GM23248 (cell line): ENCODE data around the gene MEGF9.

Experiments used
- EZH2 ChIP-seq: fragments of 200-600 bp; sonication (generic); IDR thresholded peaks from 2 replicates; pipeline ENCODE4 v1.6.1; 2018; ENCODE audit warnings: antibody characterized with exemption, mild to moderate bottlenecking; ENCODE audit not compliant: insufficient read depth, poor library complexity, severe bottlenecking
- EZH2phosphoT487 ChIP-seq: fragments of 200-600 bp; sonication (generic); IDR thresholded peaks from 2 replicates; pipeline ENCODE4 v1.6.1; 2018; ENCODE audit warnings: antibody characterized with exemption, moderate library complexity, mild to moderate bottlenecking, low read depth; ENCODE audit not compliant: insufficient read depth

DNA sequence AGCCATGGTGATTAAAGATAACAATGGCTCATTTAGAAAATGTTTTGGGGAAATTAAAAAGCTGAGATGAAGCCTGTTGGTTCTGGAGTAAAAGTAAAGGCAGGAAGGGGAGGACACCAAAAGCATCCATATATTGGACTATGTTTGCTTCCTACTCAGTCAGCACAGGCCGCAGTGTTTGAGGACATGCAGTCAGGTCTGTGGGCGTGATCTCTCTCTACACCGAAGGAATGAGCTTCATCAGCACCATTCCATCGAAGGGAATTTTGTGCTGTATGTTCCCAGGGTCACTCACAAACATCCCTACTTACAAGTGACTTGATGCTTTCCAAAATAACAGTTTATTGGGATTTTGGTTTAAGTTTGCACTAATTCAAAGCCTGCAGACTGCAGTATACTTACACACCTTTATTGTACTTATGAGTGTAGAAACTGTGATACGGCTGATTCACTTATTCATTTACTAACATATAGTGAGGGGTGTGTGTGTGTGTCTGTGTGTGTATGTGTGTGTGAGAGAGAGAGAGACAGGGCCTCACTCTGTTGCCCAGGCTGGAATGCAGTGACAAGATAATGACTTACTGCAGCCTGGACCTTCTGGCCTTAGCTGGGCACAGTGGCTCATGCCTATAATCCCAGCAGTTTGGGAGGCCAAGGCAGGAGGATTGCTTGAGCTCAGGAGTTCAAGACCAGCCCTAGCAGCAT is 120.9 kb downstream of the MEGF9 start:
- TF ChIP-seq EZH2, result no peak
- no peak for TF ChIP-seq EZH2phosphoT487
